ENCODE measurements around the gene ANKS1A. TPM values are rescaled to one million over a fixed set of nuclear protein-coding genes. Genes with fewer than 3 reads are reported as not detected.
A peak's percentile ranks its signal among the peaks of the same experiment; 100 is the strongest.
"Not testable (repeated sequence)": the region's sequence is repeated elsewhere in the genome, so short reads cannot be mapped to it uniquely, and the experiment has no call there.

ANKS1A gene
- total and polyA plus RNA-seq, 5 donors from 2014 or later = 1.4 to 10.6 (median 1.5) TPM

GRCh38 chr6:34985236-34985635 is 96.2 kb downstream of the ANKS1A start:
- Mint-ChIP-seq H3K4me1 (peaks cover 0 to 6% (median under 1%) of the 10 kb centered on the region in 4 donors), H3K27me3 (no peaks in the 10 kb centered on the region), H3K9me3 (no peaks in the 10 kb centered on the region), H3K36me3 (peaks cover 50% of the 10 kb centered on the region), H3K4me3 (no peak overlapping the region), H3K27ac (no peak overlapping the region)
- no peaks in the 10 kb centered on the region for H3K4me1 ChIP-seq (ENCODE audit: control insufficient read depth, insufficient read depth, low read length, poor library complexity, severe bottlenecking)
- DNase-seq = no peak
- no peaks in the 10 kb centered on the region for H3K9me3 ChIP-seq (ENCODE audit: control insufficient read depth in 2 of 2, low read length in 2 of 2)
- ATAC-seq (ENCODE audit: low read depth in 2 of 2) = no peak
- no peak overlapping the region for H3K27ac ChIP-seq (ENCODE audit: insufficient read depth, low read length, poor library complexity, severe bottlenecking)
- H3K36me3 ChIP-seq (ENCODE audit: control insufficient read depth, insufficient read depth, low read length) = peaks cover 48% of the 10 kb centered on the region
- H3K27me3 ChIP-seq (ENCODE audit: control insufficient read depth, insufficient read depth, low read length) = no peaks in the 10 kb centered on the region
- no peak overlapping the region for H3K4me3 ChIP-seq (ENCODE audit: low read depth, low read length)

- H3K36me3 Mint-ChIP-seq = peaks cover 52% of the 10 kb centered on the region
- H3K4me1 Mint-ChIP-seq = peaks cover 0 to 6% (median under 1%) of the 10 kb centered on the region in 4 donors
- H3K36me3 ChIP-seq (ENCODE audit: control insufficient read depth, insufficient read depth, low read length) = peaks cover 58% of the 10 kb centered on the region
Measured at GRCh38 chr6:34986845-34987246, 97.8 kb downstream of the ANKS1A start.

DNA sequence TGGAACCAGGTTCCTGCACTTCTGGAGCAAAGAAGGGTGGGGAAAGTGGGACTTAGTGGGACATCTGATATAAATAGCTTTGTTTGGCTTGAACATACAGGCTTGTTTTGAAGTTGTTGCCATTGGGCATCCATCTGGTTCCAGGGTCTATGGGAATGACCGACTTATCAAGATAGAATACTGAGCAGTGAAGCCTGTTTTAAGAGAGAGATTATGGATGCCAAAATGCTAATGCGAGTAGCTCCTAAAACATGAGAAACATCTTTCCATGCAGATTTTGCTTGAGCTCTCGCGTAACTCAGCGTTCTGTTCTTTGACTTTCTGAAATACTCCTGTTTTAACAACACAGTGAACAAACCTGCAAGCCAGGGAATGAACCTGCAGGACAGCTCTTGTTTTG is 98.5 kb downstream of the ANKS1A start:
- peaks cover 60% of the 10 kb centered on the region for H3K36me3 ChIP-seq (ENCODE audit: control insufficient read depth, insufficient read depth, low read length)

More at GRCh38 chr6:34986845-34987246, 97.8 kb downstream of the ANKS1A start:
- Histone ChIP-seq H3K27me3 (ENCODE audit: control insufficient read depth, insufficient read depth, low read length) (no peaks in the 10 kb centered on the region), H3K4me3 (ENCODE audit: low read depth, low read length) (no peak overlapping the region), H3K9me3 (ENCODE audit: control insufficient read depth in 2 of 2, low read length in 2 of 2) (no peaks in the 10 kb centered on the region), H3K4me1 (ENCODE audit: control insufficient read depth, insufficient read depth, low read length, poor library complexity, severe bottlenecking) (no peaks in the 10 kb centered on the region), H3K27ac (ENCODE audit: insufficient read depth, low read length, poor library complexity, severe bottlenecking) (no peak overlapping the region)
- ATAC-seq (ENCODE audit: low read depth in 2 of 2) (peak in 1 of 2 donors; percentile 22), DNase-seq (peak; percentile 36 to 75 (median 62))
- Mint-ChIP-seq H3K4me3 (no peak overlapping the region), H3K27me3 (no peaks in the 10 kb centered on the region), H3K27ac (peak overlapping the region in 1 of 3 donors; percentile 59), H3K9me3 (no peaks in the 10 kb centered on the region)

DNA sequence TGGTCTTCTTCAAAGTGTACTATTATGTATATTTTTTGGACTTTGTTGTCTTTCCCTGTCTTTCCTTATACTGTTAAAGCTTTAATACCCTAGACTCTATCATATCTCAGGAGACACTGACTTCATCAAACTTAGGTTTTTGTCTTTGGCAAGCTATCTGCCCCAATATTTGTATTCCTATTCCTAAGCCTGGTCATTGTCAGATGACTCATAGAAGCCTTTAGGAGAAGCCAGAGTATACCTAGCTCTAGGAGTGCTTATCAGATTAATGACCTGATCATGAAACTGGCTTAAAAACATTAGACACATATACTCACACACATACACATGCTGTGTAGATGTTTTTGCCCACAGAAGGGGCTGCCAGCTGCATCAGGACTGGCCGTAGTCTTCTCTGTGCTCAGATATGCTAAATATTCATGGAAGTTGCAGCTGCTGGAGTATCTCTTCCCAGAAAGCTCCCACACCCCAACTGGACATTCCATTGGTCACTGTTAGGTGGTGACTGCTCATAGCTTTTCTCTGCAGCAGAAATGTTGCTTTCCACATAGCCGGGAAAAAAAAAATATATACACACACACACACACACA is 102.0 kb downstream of the ANKS1A start:
- H3K9me3 Mint-ChIP-seq = no peaks in the 10 kb centered on the region
- peaks cover 53% of the 10 kb centered on the region for H3K36me3 ChIP-seq (ENCODE audit: control insufficient read depth, insufficient read depth, low read length)
- peaks cover 67% of the 10 kb centered on the region for H3K36me3 Mint-ChIP-seq
- ATAC-seq (ENCODE audit: low read depth in 2 of 2) (no peak), DNase-seq (no peak)
- H3K4me1 Mint-ChIP-seq = peaks cover 0 to 5% (median 2%) of the 10 kb centered on the region in 4 donors
- H3K27ac ChIP-seq (ENCODE audit: insufficient read depth, low read length, poor library complexity, severe bottlenecking) = no peak overlapping the region
- no peaks in the 10 kb centered on the region for H3K9me3 ChIP-seq (ENCODE audit: control insufficient read depth in 2 of 2, low read length in 2 of 2)
- no peak overlapping the region for H3K4me3 ChIP-seq (ENCODE audit: low read depth, low read length)
- no peaks in the 10 kb centered on the region for H3K27me3 ChIP-seq (ENCODE audit: control insufficient read depth, insufficient read depth, low read length)
- no peak overlapping the region for H3K4me3 Mint-ChIP-seq
- no peaks in the 10 kb centered on the region for H3K4me1 ChIP-seq (ENCODE audit: control insufficient read depth, insufficient read depth, low read length, poor library complexity, severe bottlenecking)
- no peak overlapping the region for H3K27ac Mint-ChIP-seq
- no peaks in the 10 kb centered on the region for H3K27me3 Mint-ChIP-seq

More for the DNA sequence above, 98.5 kb downstream of the ANKS1A start:
- peaks cover 0 to 3% (median under 1%) of the 10 kb centered on the region in 4 donors for H3K4me1 Mint-ChIP-seq
- no peaks in the 10 kb centered on the region for H3K27me3 Mint-ChIP-seq
- Histone ChIP-seq H3K27ac (ENCODE audit: insufficient read depth, low read length, poor library complexity, severe bottlenecking) (no peak overlapping the region), H3K4me3 (ENCODE audit: low read depth, low read length) (no peak overlapping the region), H3K27me3 (ENCODE audit: control insufficient read depth, insufficient read depth, low read length) (no peaks in the 10 kb centered on the region), H3K9me3 (ENCODE audit: control insufficient read depth in 2 of 2, low read length in 2 of 2) (no peaks in the 10 kb centered on the region), H3K4me1 (ENCODE audit: control insufficient read depth, insufficient read depth, low read length, poor library complexity, severe bottlenecking) (no peaks in the 10 kb centered on the region)
- H3K27ac Mint-ChIP-seq = peak overlapping the region in 1 of 3 donors; percentile 20
- ATAC-seq (ENCODE audit: low read depth in 2 of 2) = no peak
- H3K9me3 Mint-ChIP-seq = no peaks in the 10 kb centered on the region
- H3K36me3 Mint-ChIP-seq = peaks cover 53% of the 10 kb centered on the region
- no peak for DNase-seq
- no peak overlapping the region for H3K4me3 Mint-ChIP-seq

DNA sequence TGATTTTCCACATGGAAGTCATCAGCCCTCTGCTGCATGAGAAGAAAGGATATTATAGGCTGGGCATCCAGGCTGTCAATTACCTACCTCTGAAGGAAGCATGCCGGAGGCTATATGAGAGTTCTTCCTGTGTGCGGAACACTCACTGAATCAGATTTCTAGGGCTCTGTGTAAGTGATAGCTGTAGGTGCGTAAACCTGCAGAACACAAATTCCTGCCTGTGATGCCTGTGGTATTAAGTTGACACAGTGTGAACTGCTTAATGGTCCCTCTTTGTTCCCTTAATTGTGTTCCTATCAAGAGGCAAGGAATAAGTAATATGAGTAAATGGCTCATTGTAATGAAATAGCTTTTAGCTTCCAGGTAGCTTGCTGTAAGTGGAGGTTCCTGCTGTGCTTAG is 103.3 kb downstream of the ANKS1A start:
- no peaks in the 10 kb centered on the region for H3K27me3 Mint-ChIP-seq
- Histone ChIP-seq H3K9me3 (ENCODE audit: control insufficient read depth in 2 of 2, low read length in 2 of 2) (no peaks in the 10 kb centered on the region), H3K27me3 (ENCODE audit: control insufficient read depth, insufficient read depth, low read length) (no peaks in the 10 kb centered on the region), H3K36me3 (ENCODE audit: control insufficient read depth, insufficient read depth, low read length) (peaks cover 49% of the 10 kb centered on the region), H3K4me3 (ENCODE audit: low read depth, low read length) (no peak overlapping the region), H3K4me1 (ENCODE audit: control insufficient read depth, insufficient read depth, low read length, poor library complexity, severe bottlenecking) (no peaks in the 10 kb centered on the region), H3K27ac (ENCODE audit: insufficient read depth, low read length, poor library complexity, severe bottlenecking) (no peak overlapping the region)
- no peak overlapping the region for H3K27ac Mint-ChIP-seq
- ATAC-seq (ENCODE audit: low read depth in 2 of 2) (no peak), DNase-seq (no peak)
- peaks cover 61% of the 10 kb centered on the region for H3K36me3 Mint-ChIP-seq
- H3K4me3 Mint-ChIP-seq = no peak overlapping the region
- peaks cover 0 to 5% (median 0%) of the 10 kb centered on the region in 4 donors for H3K4me1 Mint-ChIP-seq
- peaks cover 0 to 3% (median 0%) of the 10 kb centered on the region in 7 donors for H3K9me3 Mint-ChIP-seq

DNA sequence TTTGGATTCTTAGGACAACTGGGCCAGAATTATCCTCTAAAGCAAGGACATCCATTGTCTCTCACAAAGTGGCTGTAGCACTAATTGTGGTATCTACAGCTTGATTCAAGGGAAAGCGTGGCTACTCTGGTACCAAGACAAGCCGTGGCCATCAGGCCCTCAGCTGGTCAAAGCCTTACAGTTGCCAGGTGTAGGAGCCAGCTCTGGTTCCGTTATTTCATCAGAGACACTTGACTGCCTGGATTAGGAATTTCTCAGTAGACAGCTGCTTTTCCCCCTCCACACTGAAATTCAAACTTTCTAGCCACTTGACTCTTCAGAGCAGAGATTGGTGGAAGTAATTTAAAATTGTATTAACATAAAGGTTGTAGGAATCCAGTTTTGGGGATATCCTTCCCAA is 104.2 kb downstream of the ANKS1A start:
- Histone ChIP-seq H3K9me3 (ENCODE audit: control insufficient read depth in 2 of 2, low read length in 2 of 2) (no peaks in the 10 kb centered on the region), H3K36me3 (ENCODE audit: control insufficient read depth, insufficient read depth, low read length) (peaks cover 49% of the 10 kb centered on the region), H3K4me3 (ENCODE audit: low read depth, low read length) (no peak overlapping the region), H3K4me1 (ENCODE audit: control insufficient read depth, insufficient read depth, low read length, poor library complexity, severe bottlenecking) (no peaks in the 10 kb centered on the region), H3K27me3 (ENCODE audit: control insufficient read depth, insufficient read depth, low read length) (no peaks in the 10 kb centered on the region), H3K27ac (ENCODE audit: insufficient read depth, low read length, poor library complexity, severe bottlenecking) (no peak overlapping the region)
- DNase-seq (no peak), ATAC-seq (ENCODE audit: low read depth in 2 of 2) (no peak)
- H3K27ac Mint-ChIP-seq = no peak overlapping the region
- H3K9me3 Mint-ChIP-seq = peaks cover 0 to 3% (median 0%) of the 10 kb centered on the region in 7 donors
- H3K27me3 Mint-ChIP-seq = no peaks in the 10 kb centered on the region
- H3K36me3 Mint-ChIP-seq = peaks cover 54% of the 10 kb centered on the region
- H3K4me3 Mint-ChIP-seq = no peak overlapping the region
- peaks cover 0 to 5% (median 0%) of the 10 kb centered on the region in 4 donors for H3K4me1 Mint-ChIP-seq

GRCh38 chr6:34994693-34995092 is 105.6 kb downstream of the ANKS1A start:
- no peaks in the 10 kb centered on the region for H3K9me3 ChIP-seq (ENCODE audit: control insufficient read depth in 2 of 2, low read length in 2 of 2)
- ATAC-seq (ENCODE audit: low read depth in 2 of 2) (no peak), DNase-seq (no peak)
- H3K9me3 Mint-ChIP-seq = peaks cover 0 to 3% (median 0%) of the 10 kb centered on the region in 7 donors
- no peaks in the 10 kb centered on the region for H3K27me3 ChIP-seq (ENCODE audit: control insufficient read depth, insufficient read depth, low read length)
- no peak overlapping the region for H3K27ac ChIP-seq (ENCODE audit: insufficient read depth, low read length, poor library complexity, severe bottlenecking)
- no peak overlapping the region for H3K27ac Mint-ChIP-seq
- no peaks in the 10 kb centered on the region for H3K27me3 Mint-ChIP-seq
- peaks cover 53% of the 10 kb centered on the region for H3K36me3 Mint-ChIP-seq
- H3K4me3 ChIP-seq (ENCODE audit: low read depth, low read length) = no peak overlapping the region
- no peak overlapping the region for H3K4me3 Mint-ChIP-seq
- no peaks in the 10 kb centered on the region for H3K4me1 ChIP-seq (ENCODE audit: control insufficient read depth, insufficient read depth, low read length, poor library complexity, severe bottlenecking)
- peaks cover 45% of the 10 kb centered on the region for H3K36me3 ChIP-seq (ENCODE audit: control insufficient read depth, insufficient read depth, low read length)
- peaks cover 0 to 5% (median under 1%) of the 10 kb centered on the region in 4 donors for H3K4me1 Mint-ChIP-seq

- not testable (repeated sequence) for H3K9me3 ChIP-seq (ENCODE audit: control insufficient read depth in 2 of 2, low read length in 2 of 2); H3K27ac ChIP-seq (ENCODE audit: insufficient read depth, low read length, poor library complexity, severe bottlenecking); H3K27ac Mint-ChIP-seq; H3K4me3 ChIP-seq (ENCODE audit: low read depth, low read length); H3K4me1 ChIP-seq (ENCODE audit: control insufficient read depth, insufficient read depth, low read length, poor library complexity, severe bottlenecking); ATAC-seq (ENCODE audit: low read depth in 2 of 2); H3K27me3 ChIP-seq (ENCODE audit: control insufficient read depth, insufficient read depth, low read length); DNase-seq; H3K4me1 Mint-ChIP-seq; H3K9me3 Mint-ChIP-seq; H3K4me3 Mint-ChIP-seq; H3K27me3 Mint-ChIP-seq
- peaks cover 17% of the 10 kb centered on the region for H3K36me3 ChIP-seq (ENCODE audit: control insufficient read depth, insufficient read depth, low read length)
- peaks cover 37% of the 10 kb centered on the region for H3K36me3 Mint-ChIP-seq
Measured at GRCh38 chr6:34998417-34998816, 109.4 kb downstream of the ANKS1A start.
